Renal cortex interstitium (tissue), 11 donors: ENCODE results near the gene DDX3X. TPM values are rescaled to one million over a fixed set of nuclear protein-coding genes. Genes with fewer than 3 reads are reported as not detected.
"Not testable (repeated sequence)": the region's sequence is repeated elsewhere in the genome, so short reads cannot be mapped to it uniquely, and the experiment has no call there.

ENCODE experiments used
- DNase-seq, 11 donors: peaks; one replicate each; pipeline ENCODE4 v3.0.0-alpha.2; 2013; ENCODE audit warnings: low read depth in 9 of 11, low spot score in 4 of 11; ENCODE audit errors: extremely low read depth in 1 of 11
- polyA plus RNA-seq, 3 donors: library from polyadenylated mRNA; unstranded; fragments of 120-200 nt; gene quantifications; one replicate each; pipeline ENCODE4 v1.2.1, GENCODE V29; 2013; ENCODE audit not compliant: insufficient read length in 3 of 3

Gene DDX3X
- polyA plus RNA-seq, 3 donors, result 196 to 329 (median 240) TPM

- DNase-seq, result no peak
These were observed 13.2 kb downstream of the DDX3X start for GRCh38 chrX:41347186-41347585.

DNA sequence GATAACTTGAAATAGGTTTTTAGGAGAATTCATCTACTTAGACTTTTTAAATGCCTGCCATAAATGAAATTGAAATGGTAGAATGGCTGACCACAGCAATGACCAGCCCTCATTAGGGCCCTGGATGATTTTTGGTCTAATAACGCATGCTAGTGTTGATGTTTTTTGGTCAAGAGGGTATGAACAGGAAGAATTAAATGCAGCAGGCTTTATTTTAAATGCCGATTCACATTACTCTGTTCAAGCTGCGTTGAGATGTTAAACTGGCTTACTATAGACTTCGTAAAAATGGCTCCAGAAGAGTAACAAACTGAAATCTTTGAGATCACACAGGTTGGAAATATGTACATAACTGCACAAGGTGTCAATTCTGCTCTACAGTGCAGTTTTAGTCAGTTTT, 14.6 kb downstream of the DDX3X start:
- no peak for DNase-seq

- DNase-seq, result no peak
These were observed 16.4 kb downstream of the DDX3X start for GRCh38 chrX:41350150-41350975.

DNA sequence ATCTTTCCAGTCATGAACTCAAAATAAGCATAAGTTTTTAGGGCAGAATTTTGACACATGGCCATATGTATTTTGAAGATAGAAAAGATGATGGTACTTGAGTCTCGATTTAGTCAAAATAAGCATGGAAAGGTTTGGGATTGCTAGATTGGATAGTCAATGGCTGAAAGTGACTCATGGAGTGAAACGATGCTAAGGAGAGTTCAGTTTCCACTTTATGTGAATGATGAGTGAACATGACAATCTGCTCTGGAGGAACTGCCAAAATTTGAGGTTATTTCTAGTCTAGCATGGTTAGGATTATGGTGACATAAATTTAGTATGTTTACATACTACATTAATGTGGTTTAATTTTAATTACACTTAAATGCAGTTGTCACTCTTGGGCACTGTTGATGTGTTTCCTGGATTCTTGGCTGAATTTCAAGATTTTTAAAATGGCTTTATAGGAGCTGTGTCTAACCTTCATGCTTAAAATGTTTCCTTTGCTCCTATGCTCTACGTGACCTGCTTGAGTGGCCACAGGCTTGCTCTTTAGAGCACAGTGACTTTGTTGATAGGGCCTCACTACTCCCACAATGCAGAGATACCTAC, 17.1 kb downstream of the DDX3X start:
- no peak for DNase-seq

- DNase-seq, result no peak
These were observed 18.0 kb downstream of the DDX3X start for GRCh38 chrX:41351923-41352322.

GRCh38 chrX:41352329-41352838, 18.4 kb downstream of the DDX3X start:
- no peak for DNase-seq

DNA sequence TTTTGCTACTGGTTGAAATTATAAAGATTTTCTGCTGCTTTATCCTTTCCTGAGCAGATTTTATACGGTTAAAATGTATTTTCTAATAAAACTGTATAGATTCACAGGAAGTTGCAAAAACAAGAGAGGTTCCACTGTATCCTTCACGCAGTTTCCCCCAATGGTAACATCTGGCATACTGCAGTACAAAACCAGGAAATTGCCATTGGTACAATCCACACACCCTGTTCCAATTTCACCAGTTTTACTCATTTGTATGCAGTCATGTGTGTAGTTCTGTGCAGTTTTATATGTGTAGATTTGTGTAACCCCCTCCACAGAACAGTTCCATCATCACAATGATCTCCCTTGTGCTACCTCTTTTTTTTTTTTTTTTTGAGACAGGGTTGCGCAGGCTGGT, 20.0 kb downstream of the DDX3X start:
- DNase-seq, result no peak

GRCh38 chrX:41369152-41369551, 35.2 kb downstream of the DDX3X start:
- no peak for DNase-seq

- DNase-seq, result not testable (repeated sequence)
These were observed 37.6 kb downstream of the DDX3X start for GRCh38 chrX:41371575-41371974.

- no peak for DNase-seq
These were observed 40.1 kb downstream of the DDX3X start for GRCh38 chrX:41373989-41374606.

GRCh38 chrX:41377624-41378023, 43.7 kb downstream of the DDX3X start:
- no peak for DNase-seq

DNA sequence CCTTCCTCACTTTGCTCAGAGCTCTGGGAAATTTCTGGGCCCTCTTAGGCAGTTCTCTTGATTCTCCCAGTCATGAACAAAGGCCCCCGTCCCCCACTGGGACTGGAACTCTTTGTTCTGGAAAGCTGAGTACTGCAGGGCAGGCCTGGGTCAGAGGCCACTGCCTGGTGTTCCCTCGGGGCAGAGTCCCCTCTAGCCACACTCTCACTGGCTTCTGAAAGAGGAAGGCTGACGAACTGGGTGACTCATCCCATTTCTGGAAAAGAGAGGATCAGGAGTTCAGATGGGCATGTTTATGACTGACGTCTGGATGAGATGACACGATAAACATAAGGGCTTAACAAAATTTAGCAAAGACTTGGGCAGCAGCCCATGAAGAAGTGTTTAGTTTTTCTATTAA, 47.7 kb downstream of the DDX3X start:
- DNase-seq, result no peak

GRCh38 chrX:41382714-41383645, 49.0 kb downstream of the DDX3X start:
- no peak for DNase-seq

DNA sequence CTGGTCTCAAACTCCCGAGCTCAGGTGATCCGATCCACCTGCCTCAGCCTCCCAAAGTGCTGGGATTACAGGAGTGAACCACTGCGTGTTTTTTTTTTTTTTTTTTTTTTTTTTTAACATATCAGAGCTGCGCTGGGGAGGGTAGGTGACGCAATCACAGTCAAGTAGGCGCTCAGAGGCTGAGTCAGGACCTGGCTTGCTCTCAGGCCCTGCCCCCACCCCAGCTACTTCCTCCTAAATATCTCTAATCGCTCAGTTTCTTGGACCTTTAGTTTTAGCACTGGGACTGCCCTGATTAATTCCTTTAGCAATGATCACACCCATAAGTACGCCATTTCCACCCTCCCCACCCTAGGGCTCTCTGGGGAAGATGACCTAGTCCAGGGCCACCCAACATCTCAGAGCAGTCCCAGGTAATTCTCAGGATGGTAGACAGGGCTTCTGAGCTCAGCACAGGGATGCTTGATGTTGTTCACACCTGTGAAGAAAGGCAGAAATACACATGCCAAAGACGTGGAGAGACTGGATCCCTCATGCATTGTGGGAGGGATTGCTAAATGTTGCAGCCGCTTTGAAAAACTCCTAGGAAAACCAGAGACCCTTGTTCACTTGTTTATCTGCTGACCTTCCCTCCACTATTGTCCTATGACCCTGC, 50.2 kb downstream of the DDX3X start:
- no peak for DNase-seq

GRCh38 chrX:41386222-41386990, 52.4 kb downstream of the DDX3X start:
- DNase-seq, result no peak

DNA sequence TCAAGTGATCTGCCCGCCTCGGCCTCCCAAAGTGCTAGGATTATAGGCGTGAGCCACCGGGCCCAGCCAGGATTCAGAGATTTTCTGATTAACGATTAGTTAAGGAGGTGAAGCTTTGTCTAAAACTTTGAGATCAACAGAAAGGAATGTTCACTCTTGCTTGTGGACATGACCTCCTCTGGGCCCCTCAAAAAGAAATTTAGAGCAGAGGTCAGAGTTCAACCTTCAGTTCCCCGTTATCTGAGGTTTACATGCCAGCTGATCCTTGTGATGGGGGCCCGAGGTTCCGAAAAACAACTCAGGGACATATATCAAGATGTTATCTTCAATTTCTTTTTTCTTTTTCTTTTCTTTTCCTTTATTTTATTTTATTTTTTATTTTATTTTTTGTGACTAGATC, 54.6 kb downstream of the DDX3X start:
- no peak for DNase-seq

DNA sequence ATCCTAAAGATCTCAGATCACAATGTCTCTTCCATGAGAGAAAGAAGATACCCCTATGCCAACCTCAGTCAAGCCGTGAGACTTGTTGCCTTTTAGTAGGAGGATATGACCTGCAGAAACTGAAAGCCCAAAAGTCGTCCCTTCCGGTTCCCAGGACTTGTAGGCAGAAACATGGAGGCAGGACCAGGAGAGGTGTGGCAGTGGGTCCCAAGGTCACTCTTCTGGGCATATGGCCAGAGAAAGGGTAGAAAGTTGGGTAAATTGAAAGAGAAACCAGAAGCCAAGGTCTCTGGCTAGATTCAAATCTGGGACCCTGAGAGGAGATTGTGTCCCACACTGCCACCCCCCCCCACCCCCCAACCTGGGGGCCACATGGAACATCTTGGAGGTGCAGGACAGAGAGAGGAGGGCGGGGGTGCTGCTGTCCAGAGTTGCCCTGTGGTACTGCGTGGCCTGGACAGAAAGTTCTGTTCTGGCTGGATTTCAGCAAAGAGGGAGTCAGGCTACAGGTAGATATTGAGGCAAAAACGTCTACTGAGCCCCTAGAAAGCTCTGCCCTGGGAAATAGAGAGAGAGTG, 55.4 kb downstream of the DDX3X start:
- DNase-seq, result no peak

GRCh38 chrX:41390576-41390975, 56.6 kb downstream of the DDX3X start:
- not testable (repeated sequence) for DNase-seq
